CD4-positive, alpha-beta T cell treated with Interleukin-6 for 4 hours (primary cell): ENCODE data around the gene EDN2.

Source experiments
- DNase-seq: peaks from one replicate; pipeline ENCODE4 v3.0.0-alpha.2; 2020; ENCODE audit warnings: mixed read lengths

The EDN2 gene

GRCh38 chr1:41482001-41482765 lies 2.3 kb downstream of the EDN2 start:
- DNase-seq, result no peak

- no peak for DNase-seq
Measured at GRCh38 chr1:41481109-41481775, 3.2 kb downstream of the EDN2 start.

- DNase-seq, result no peak
Measured at GRCh38 chr1:41480204-41481108, 4.0 kb downstream of the EDN2 start.

- no peak for DNase-seq
Measured at GRCh38 chr1:41479808-41480160, 4.7 kb downstream of the EDN2 start.

- DNase-seq, result no peak
Measured at GRCh38 chr1:41479000-41479807, 5.3 kb downstream of the EDN2 start.

- no peak for DNase-seq
Measured at GRCh38 chr1:41478118-41478748, 6.2 kb downstream of the EDN2 start.

- no peak for DNase-seq
Measured at GRCh38 chr1:41476807-41477361, 7.6 kb downstream of the EDN2 start.

GRCh38 chr1:41475859-41476567 lies 8.5 kb downstream of the EDN2 start:
- no peak for DNase-seq

- DNase-seq, result no peak
Measured at GRCh38 chr1:41475346-41475745, 9.1 kb downstream of the EDN2 start.

- DNase-seq, result no peak
Measured at GRCh38 chr1:41474490-41475271, 9.8 kb downstream of the EDN2 start.

- no peak for DNase-seq
Measured at GRCh38 chr1:41473738-41474362, 10.6 kb downstream of the EDN2 start.

- no peak for DNase-seq
Measured at GRCh38 chr1:41471658-41472057, 12.8 kb downstream of the EDN2 start.

- DNase-seq, result no peak
Measured at GRCh38 chr1:41469706-41470105, 14.8 kb downstream of the EDN2 start.

- DNase-seq, result no peak
Measured at GRCh38 chr1:41468122-41468762, 16.2 kb downstream of the EDN2 start.

- DNase-seq, result no peak
Measured at GRCh38 chr1:41467673-41468072, 16.8 kb downstream of the EDN2 start.

GRCh38 chr1:41466146-41466545 lies 18.3 kb downstream of the EDN2 start:
- DNase-seq, result no peak

- DNase-seq, result no peak
Measured at GRCh38 chr1:41465741-41466140, 18.7 kb downstream of the EDN2 start.

- no peak for DNase-seq
Measured at GRCh38 chr1:41464885-41465284, 19.6 kb downstream of the EDN2 start.

- no peak for DNase-seq
Measured at GRCh38 chr1:41463516-41463915, 21.0 kb downstream of the EDN2 start.

- DNase-seq, result no peak
Measured at GRCh38 chr1:41462680-41463004, 21.8 kb downstream of the EDN2 start.
